Measurements from ENCODE around the gene KRTAP9-6. TPM values are rescaled to one million over a fixed set of nuclear protein-coding genes. Genes with fewer than 3 reads are reported as not detected.

KRTAP9-6 gene
- total and polyA plus RNA-seq, 5 experiments from 2014 or later, result not detected

DNA sequence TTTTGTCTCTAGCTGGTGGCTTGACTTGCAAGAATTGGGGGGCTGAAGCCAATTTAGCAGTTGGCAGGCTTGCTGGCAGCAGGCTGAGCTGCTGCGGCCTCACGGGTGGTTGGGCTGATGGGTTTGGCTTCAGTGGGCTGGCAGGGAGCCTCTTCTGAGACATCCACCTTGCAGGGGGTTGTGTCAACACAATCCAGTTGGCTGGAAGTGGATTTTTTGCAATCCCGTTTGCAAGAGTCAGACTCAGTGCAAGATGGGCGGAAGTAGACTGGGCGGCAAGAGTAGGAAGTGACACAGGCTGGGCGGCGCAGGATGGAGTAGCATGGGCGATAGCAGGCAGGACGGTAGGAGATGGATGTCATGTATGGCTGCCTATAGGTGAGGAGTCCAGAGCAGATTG lies 42.5 kb downstream of the KRTAP9-6 start:
- peaks cover 48 to 70% (median 69%) of the 10 kb centered on the region in 4 donors for H3K4me1 Mint-ChIP-seq
- ATAC-seq (no peak), DNase-seq (peak in 2 of 10 donors; percentile 28 to 53)
- peaks cover 0 to 3% (median 3%) of the 10 kb centered on the region in 3 donors for H3K36me3 Mint-ChIP-seq
- H3K27ac Mint-ChIP-seq, result peak overlapping the region; percentile 96 to 100 (median 99)
- H3K4me3 Mint-ChIP-seq, result peak overlapping the region; percentile 73 to 84 (median 80)
- no peaks in the 10 kb centered on the region for H3K27me3 Mint-ChIP-seq
- POLR2A ChIA-PET, result interaction anchor here (0.8 to 3.1 kb wide), 12 partner anchors 13 to 488 kb away, joined by 3 to 27 read pairs (median 6); partner anchors contain the start of gene EIF1
- H3K9me3 Mint-ChIP-seq, result no peaks in the 10 kb centered on the region

DNA sequence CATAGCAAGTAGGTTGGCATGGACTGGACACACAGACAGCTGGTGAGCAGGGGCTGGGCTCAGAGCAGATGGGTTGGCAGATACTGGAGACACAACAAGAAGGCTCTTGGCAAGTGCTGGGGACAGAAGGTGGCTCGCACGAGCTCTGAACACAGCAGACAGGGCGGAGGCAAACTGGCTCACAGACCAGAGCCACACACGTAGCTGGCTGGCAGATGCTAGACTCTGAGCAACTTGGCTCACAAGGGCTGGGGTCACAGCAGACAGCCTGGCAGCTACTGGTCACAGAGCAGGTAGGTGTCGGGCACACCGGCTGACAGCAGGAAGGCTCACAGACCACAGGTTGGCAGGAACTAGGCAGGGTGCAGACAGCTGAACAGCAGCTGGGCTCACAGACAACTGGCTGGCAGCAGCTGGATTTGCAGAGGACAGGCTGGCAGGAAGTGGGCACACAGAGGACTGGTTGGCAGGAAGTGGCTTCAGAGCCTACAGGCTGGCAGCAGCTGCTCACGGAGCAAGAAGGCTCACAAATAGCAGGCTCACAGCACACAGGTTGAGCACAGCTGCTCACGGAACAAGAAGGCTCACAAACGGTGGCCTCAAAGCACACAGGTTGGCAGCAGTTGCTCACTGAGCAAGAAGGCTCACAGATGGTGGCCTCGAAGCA lies 43.2 kb downstream of the KRTAP9-6 start:
- no peaks in the 10 kb centered on the region for H3K27me3 Mint-ChIP-seq
- DNase-seq, result peak; percentile 56 to 95 (median 86)
- no peaks in the 10 kb centered on the region for H3K9me3 Mint-ChIP-seq
- H3K36me3 Mint-ChIP-seq, result peaks cover 0 to 3% (median 3%) of the 10 kb centered on the region in 3 donors
- POLR2A ChIA-PET, result interaction anchor here (0.6 to 3.1 kb wide), 23 partner anchors 10 to 763 kb away, joined by 3 to 27 read pairs (median 4); partner anchors contain the start of genes EIF1 and KRTAP4-12
- ATAC-seq, result peak; percentile 85
- H3K4me3 Mint-ChIP-seq, result peak overlapping the region; percentile 73 to 84 (median 80)
- peaks cover 49 to 70% (median 68%) of the 10 kb centered on the region in 4 donors for H3K4me1 Mint-ChIP-seq
- peak overlapping the region; percentile 96 to 100 (median 99) for H3K27ac Mint-ChIP-seq

DNA sequence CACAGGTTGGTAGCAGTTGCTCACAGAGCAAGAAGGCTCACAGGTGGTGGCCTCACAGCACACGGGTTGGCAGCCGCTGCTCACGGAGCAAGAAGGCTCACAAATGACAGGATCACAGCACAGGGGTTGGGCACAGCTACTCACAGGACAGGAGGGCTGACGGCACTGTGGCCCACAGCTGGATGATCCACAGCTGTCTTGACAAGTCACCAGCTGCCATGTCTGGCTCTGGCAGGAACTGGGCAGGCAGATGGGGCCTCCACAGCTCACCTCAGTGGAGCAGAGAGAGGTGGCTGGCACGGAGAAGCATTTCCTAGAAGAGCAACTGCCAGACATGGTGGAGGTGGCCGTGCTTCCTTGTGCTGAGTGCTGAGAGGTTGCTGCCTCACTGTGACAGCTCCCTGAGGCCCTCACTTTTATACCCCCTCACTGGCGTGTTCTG lies 43.8 kb downstream of the KRTAP9-6 start, which contains the start of gene KRTAP16-1:
TSS of gene KRTAP16-1 (minus strand) at position 392 of the 442 bp plus-strand sequence. CDS start at position 336, 56 bp downstream.
- H3K27ac Mint-ChIP-seq, result peak within 1 kb of the TSS; percentile 96 to 100 (median 99)
- H3K9me3 Mint-ChIP-seq, result no peaks in the 10 kb centered on the region
- ATAC-seq (no peak), DNase-seq (peak in 3 of 10 donors; percentile 38 to 64 (median 38))
- peaks cover 0 to 3% (median 3%) of the 10 kb centered on the region in 3 donors for H3K36me3 Mint-ChIP-seq
- peak within 1 kb of the TSS; percentile 73 to 84 (median 80) for H3K4me3 Mint-ChIP-seq
- no peaks in the 10 kb centered on the region for H3K27me3 Mint-ChIP-seq
- POLR2A ChIA-PET, result interaction anchor here (0.6 to 3.1 kb wide), 21 partner anchors 9 to 763 kb away, joined by 3 to 27 read pairs (median 4); partner anchors contain the start of gene EIF1
- peaks cover 49 to 70% (median 65%) of the 10 kb centered on the region in 4 donors for H3K4me1 Mint-ChIP-seq

DNA sequence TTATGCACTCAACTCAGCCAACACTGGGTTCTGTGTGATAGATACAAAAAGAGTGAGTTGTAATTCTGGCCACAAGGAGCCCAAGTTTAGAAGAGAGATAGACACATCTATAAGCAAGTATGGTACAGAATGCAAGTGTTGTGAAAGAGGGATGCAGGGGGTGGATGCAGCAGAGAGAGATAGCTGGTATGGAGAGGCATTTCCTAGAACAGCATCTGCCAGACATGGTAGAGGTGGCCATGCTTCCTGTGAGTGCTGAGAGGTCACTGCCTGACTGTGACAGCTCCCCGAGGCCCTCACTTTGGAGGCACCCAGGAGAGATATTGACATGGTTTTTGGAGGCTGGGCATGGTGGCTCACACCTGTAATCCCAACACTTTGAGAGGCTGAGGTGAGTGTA lies 45.9 kb downstream of the KRTAP9-6 start:
- Mint-ChIP-seq H3K36me3 (peaks cover 0 to 3% (median 3%) of the 10 kb centered on the region in 3 donors), H3K4me1 (peaks cover 46 to 64% (median 57%) of the 10 kb centered on the region in 4 donors), H3K27me3 (no peaks in the 10 kb centered on the region), H3K27ac (peak overlapping the region in 9 of 10 donors; percentile 7 to 100 (median 82)), H3K9me3 (no peaks in the 10 kb centered on the region), H3K4me3 (peak overlapping the region in 3 of 10 donors; percentile 30 to 69 (median 45))
- DNase-seq (no peak), ATAC-seq (no peak)
- POLR2A ChIA-PET, result no interaction called here

DNA sequence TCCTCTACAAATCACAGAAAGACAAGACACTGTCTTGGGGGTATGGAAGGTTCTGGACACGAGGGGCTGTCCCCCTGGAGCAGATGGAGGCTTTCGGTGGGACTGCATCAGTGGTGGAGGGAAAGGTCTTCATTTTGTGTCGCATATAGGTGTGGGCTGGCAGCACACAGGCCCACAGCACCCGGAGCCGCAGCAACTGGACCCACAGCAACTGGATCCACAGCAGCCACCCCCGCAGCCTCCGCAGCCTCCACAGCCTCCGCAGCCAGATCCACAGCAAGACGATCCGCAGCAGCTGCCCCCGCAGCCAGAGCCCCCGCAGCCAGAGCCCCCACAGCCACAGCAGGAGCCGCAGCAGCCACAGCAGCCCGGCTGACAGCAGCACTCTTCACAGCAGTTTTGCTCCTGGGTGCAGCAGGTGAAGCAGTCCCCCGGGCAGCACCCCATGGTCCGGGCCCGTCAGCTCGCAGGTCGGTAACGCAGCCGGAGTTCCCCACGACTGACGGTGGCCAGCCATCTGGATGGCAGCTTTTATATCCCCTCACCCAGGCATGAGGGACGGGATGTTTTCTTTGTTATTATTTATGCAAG lies 50.1 kb downstream of the KRTAP9-6 start, which contains the start of gene KRTAP17-1:
TSS of gene KRTAP17-1 (minus strand) at position 507 of the 591 bp plus-strand sequence. CDS start at position 447, 60 bp downstream.
- ATAC-seq (no peak), DNase-seq (peak in 1 of 10 donors; percentile 50)
- H3K4me3 Mint-ChIP-seq, result no peak within 1 kb of the TSS
- no peaks in the 10 kb centered on the region for H3K27me3 Mint-ChIP-seq
- H3K27ac Mint-ChIP-seq, result peak within 1 kb of the TSS in 3 of 10 donors; percentile 20 to 34 (median 33)
- H3K36me3 Mint-ChIP-seq, result peaks cover 0 to 16% (median 13%) of the 10 kb centered on the region in 3 donors
- peaks cover 0 to 13% (median 8%) of the 10 kb centered on the region in 9 donors for H3K9me3 Mint-ChIP-seq
- POLR2A ChIA-PET, result no interaction called here
- peaks cover 12 to 24% (median 20%) of the 10 kb centered on the region in 4 donors for H3K4me1 Mint-ChIP-seq

Other genes starting within 250 kb of the KRTAP9-6 start
Only the 30 nearest of the 40 such genes appear.
- not detected for gene KRTAP2-4, start 199.5 kb upstream of the KRTAP9-6 start, total RNA-seq
- gene KRTAP2-4, start 199.5 kb upstream of the KRTAP9-6 start, polyA plus RNA-seq, result not detected
- gene KRTAP4-7, start 181.2 kb upstream of the KRTAP9-6 start, total RNA-seq, result not detected
- gene KRTAP4-7, start 181.2 kb upstream of the KRTAP9-6 start, polyA plus RNA-seq, result not detected
- not detected for gene KRTAP4-8, start 167.2 kb upstream of the KRTAP9-6 start, total RNA-seq
- gene KRTAP4-8, start 167.2 kb upstream of the KRTAP9-6 start, polyA plus RNA-seq, result not detected
- gene KRTAP4-16, start 163.2 kb upstream of the KRTAP9-6 start, total RNA-seq, result not detected
- gene KRTAP4-16, start 163.2 kb upstream of the KRTAP9-6 start, polyA plus RNA-seq, result not detected
- not detected for gene KRTAP4-9, start 160.0 kb upstream of the KRTAP9-6 start, total RNA-seq
- gene KRTAP4-9, start 160.0 kb upstream of the KRTAP9-6 start, polyA plus RNA-seq, result not detected
- not detected for gene KRTAP4-11, start 147.0 kb upstream of the KRTAP9-6 start, total RNA-seq
- gene KRTAP4-11, start 147.0 kb upstream of the KRTAP9-6 start, polyA plus RNA-seq, result not detected
- not detected for gene KRTAP4-12, start 141.2 kb upstream of the KRTAP9-6 start, total RNA-seq
- under 1 TPM in 1 of 3 donors, not detected in 2; 0.15 TPM for gene KRTAP4-12, start 141.2 kb upstream of the KRTAP9-6 start, polyA plus RNA-seq
- not detected for gene KRTAP4-6, start 124.8 kb upstream of the KRTAP9-6 start, total RNA-seq
- gene KRTAP4-6, start 124.8 kb upstream of the KRTAP9-6 start, polyA plus RNA-seq, result not detected
- not detected for gene KRTAP4-5, start 115.6 kb upstream of the KRTAP9-6 start, total RNA-seq
- not detected for gene KRTAP4-5, start 115.6 kb upstream of the KRTAP9-6 start, polyA plus RNA-seq
- gene KRTAP4-4, start 104.6 kb upstream of the KRTAP9-6 start, total RNA-seq, result not detected
- gene KRTAP4-4, start 104.6 kb upstream of the KRTAP9-6 start, polyA plus RNA-seq, result not detected
- gene KRTAP4-3, start 97.2 kb upstream of the KRTAP9-6 start, total RNA-seq, result not detected
- not detected for gene KRTAP4-3, start 97.2 kb upstream of the KRTAP9-6 start, polyA plus RNA-seq
- not detected for gene KRTAP4-2, start 87.2 kb upstream of the KRTAP9-6 start, total RNA-seq
- gene KRTAP4-2, start 87.2 kb upstream of the KRTAP9-6 start, polyA plus RNA-seq, result not detected
- gene KRTAP4-1, start 80.5 kb upstream of the KRTAP9-6 start, total RNA-seq, result not detected
- not detected for gene KRTAP4-1, start 80.5 kb upstream of the KRTAP9-6 start, polyA plus RNA-seq
- gene KRTAP9-1, start 75.5 kb upstream of the KRTAP9-6 start, total RNA-seq, result not detected
- not detected for gene KRTAP9-1, start 75.5 kb upstream of the KRTAP9-6 start, polyA plus RNA-seq
- not detected for gene KRTAP9-2, start 38.7 kb upstream of the KRTAP9-6 start, total RNA-seq
- gene KRTAP9-2, start 38.7 kb upstream of the KRTAP9-6 start, polyA plus RNA-seq, result not detected
- not detected for gene KRTAP9-3, start 32.9 kb upstream of the KRTAP9-6 start, total RNA-seq
- gene KRTAP9-3, start 32.9 kb upstream of the KRTAP9-6 start, polyA plus RNA-seq, result not detected
- not detected for gene KRTAP9-8, start 27.4 kb upstream of the KRTAP9-6 start, total RNA-seq
- not detected for gene KRTAP9-8, start 27.4 kb upstream of the KRTAP9-6 start, polyA plus RNA-seq
- gene KRTAP9-4, start 15.7 kb upstream of the KRTAP9-6 start, total RNA-seq, result not detected
- gene KRTAP9-4, start 15.7 kb upstream of the KRTAP9-6 start, polyA plus RNA-seq, result not detected
- gene KRTAP9-9, start 10.0 kb upstream of the KRTAP9-6 start, total RNA-seq, result not detected
- gene KRTAP9-9, start 10.0 kb upstream of the KRTAP9-6 start, polyA plus RNA-seq, result not detected
- gene KRTAP9-7, start 10.3 kb downstream of the KRTAP9-6 start, total RNA-seq, result not detected
- not detected for gene KRTAP9-7, start 10.3 kb downstream of the KRTAP9-6 start, polyA plus RNA-seq
- not detected for gene KRTAP29-1, start 37.5 kb downstream of the KRTAP9-6 start, total RNA-seq
- 1 to 10 TPM in 1 of 3 donors, not detected in 2; 1.1 TPM for gene KRTAP29-1, start 37.5 kb downstream of the KRTAP9-6 start, polyA plus RNA-seq
- under 1 TPM in 1 of 2 experiments, not detected in 1; 0.23 TPM for gene KRTAP16-1, start 43.9 kb downstream of the KRTAP9-6 start, total RNA-seq
- gene KRTAP16-1, start 43.9 kb downstream of the KRTAP9-6 start, polyA plus RNA-seq, result under 1 TPM in 1 of 3 donors, not detected in 2; 0.12 TPM
- not detected for gene KRTAP17-1, start 50.3 kb downstream of the KRTAP9-6 start, total RNA-seq
- not detected for gene KRTAP17-1, start 50.3 kb downstream of the KRTAP9-6 start, polyA plus RNA-seq
- gene KRT33A, start 85.5 kb downstream of the KRTAP9-6 start, total RNA-seq, result not detected
- not detected for gene KRT33A, start 85.5 kb downstream of the KRTAP9-6 start, polyA plus RNA-seq
- gene KRT33B, start 104.4 kb downstream of the KRTAP9-6 start, total RNA-seq, result not detected
- not detected for gene KRT33B, start 104.4 kb downstream of the KRTAP9-6 start, polyA plus RNA-seq
- gene KRT34, start 116.9 kb downstream of the KRTAP9-6 start, total RNA-seq, result not detected
- not detected for gene KRT34, start 116.9 kb downstream of the KRTAP9-6 start, polyA plus RNA-seq
- not detected for gene KRT31, start 132.2 kb downstream of the KRTAP9-6 start, total RNA-seq
- gene KRT31, start 132.2 kb downstream of the KRTAP9-6 start, polyA plus RNA-seq, result not detected
- not detected for gene KRT37, start 159.2 kb downstream of the KRTAP9-6 start, total RNA-seq
- gene KRT37, start 159.2 kb downstream of the KRTAP9-6 start, polyA plus RNA-seq, result not detected
- gene KRT38, start 175.6 kb downstream of the KRTAP9-6 start, total RNA-seq, result not detected
- not detected for gene KRT38, start 175.6 kb downstream of the KRTAP9-6 start, polyA plus RNA-seq
- gene KRT32, start 202.0 kb downstream of the KRTAP9-6 start, total RNA-seq, result not detected
- gene KRT32, start 202.0 kb downstream of the KRTAP9-6 start, polyA plus RNA-seq, result not detected

Data from naive thymus-derived CD8-positive, alpha-beta T cell (primary cell).